OCI-LY7 (cell line): ENCODE measurements around the gene KCNAB2.

ENCODE experiments used
- EZH2phosphoT487 ChIP-seq: fragments of 200-600 bp; sonication (generic); IDR thresholded peaks from 2 replicates; pipeline ENCODE4 v1.6.1; 2018; ENCODE audit warnings: low read depth, borderline replicate concordance, mild to moderate bottlenecking, mixed run types, antibody characterized with exemption, low read length, moderate library complexity, mixed read lengths
- TF ChIP-seq, protein P1 (sequence below): fragments of 200-600 bp; sonication (generic); conservative IDR thresholded peaks from 2 replicates; pipeline ENCODE4 v1.5.1; 2014; ENCODE audit warnings: mild to moderate bottlenecking, antibody characterized with exemption, low read length, moderate library complexity, mixed read lengths

DNA sequence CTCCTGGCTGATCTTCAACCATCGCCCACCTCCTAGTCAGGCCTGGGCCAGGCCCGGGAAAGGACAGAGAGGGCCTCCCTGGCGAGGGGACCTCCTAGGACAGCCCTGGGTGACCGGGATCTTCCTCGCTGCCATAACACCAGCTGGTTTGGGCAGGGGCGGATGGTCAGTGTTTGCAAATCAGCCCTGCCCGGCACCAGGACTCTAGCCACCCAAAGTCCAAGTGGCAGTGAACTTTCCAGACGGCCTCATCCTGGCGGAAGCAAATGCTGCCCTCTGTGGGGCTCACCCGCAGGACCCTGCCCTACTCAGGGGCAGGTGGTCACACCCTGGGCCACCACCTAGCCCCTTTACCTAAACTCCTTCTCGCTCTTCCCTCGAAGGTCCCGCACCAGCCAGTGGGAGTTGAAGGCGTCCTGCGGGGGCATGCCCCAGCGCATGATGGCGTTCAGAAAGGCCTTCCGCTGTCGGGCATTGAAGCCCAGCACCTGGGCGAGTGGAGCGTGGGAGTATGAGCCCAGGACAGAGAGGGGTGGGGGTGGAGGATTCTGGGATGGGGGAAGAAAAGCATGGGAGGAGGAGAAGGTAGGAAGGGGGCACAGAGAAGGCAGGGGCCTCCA is 79.2 kb downstream of the KCNAB2 start:
- TF ChIP-seq, protein P1, sequence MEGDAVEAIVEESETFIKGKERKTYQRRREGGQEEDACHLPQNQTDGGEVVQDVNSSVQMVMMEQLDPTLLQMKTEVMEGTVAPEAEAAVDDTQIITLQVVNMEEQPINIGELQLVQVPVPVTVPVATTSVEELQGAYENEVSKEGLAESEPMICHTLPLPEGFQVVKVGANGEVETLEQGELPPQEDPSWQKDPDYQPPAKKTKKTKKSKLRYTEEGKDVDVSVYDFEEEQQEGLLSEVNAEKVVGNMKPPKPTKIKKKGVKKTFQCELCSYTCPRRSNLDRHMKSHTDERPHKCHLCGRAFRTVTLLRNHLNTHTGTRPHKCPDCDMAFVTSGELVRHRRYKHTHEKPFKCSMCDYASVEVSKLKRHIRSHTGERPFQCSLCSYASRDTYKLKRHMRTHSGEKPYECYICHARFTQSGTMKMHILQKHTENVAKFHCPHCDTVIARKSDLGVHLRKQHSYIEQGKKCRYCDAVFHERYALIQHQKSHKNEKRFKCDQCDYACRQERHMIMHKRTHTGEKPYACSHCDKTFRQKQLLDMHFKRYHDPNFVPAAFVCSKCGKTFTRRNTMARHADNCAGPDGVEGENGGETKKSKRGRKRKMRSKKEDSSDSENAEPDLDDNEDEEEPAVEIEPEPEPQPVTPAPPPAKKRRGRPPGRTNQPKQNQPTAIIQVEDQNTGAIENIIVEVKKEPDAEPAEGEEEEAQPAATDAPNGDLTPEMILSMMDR: no peak
- TF ChIP-seq EZH2phosphoT487: no peak
